ENCODE results near the gene LRRC31. TPM values are rescaled to one million over a fixed set of nuclear protein-coding genes. Genes with fewer than 3 reads are reported as not detected.

LRRC31 gene
- total RNA-seq, 1 donor from 2014 or later, result 0.07 TPM

- Mint-ChIP-seq H3K36me3 (ENCODE audit: low read depth) (peaks cover 56% of the 10 kb centered on the region), H3K9me3 (no peaks in the 10 kb centered on the region), H3K27ac (no peak overlapping the region), H3K27me3 (ENCODE audit: low read depth) (no peaks in the 10 kb centered on the region), H3K4me3 (ENCODE audit: low read depth) (no peak overlapping the region), H3K4me1 (ENCODE audit: low read depth) (peaks cover 15% of the 10 kb centered on the region)
- DNase-seq (ENCODE audit: low spot score), result no peak
- intact Hi-C loops (cut with micrococcal nuclease), result no loop called here
Observed at GRCh38 chr3:169790687-169791429, 78.9 kb downstream of the LRRC31 start.

- Mint-ChIP-seq H3K9me3 (no peaks in the 10 kb centered on the region), H3K27me3 (ENCODE audit: low read depth) (no peaks in the 10 kb centered on the region), H3K36me3 (ENCODE audit: low read depth) (peaks cover 62% of the 10 kb centered on the region), H3K4me1 (ENCODE audit: low read depth) (peaks cover 14% of the 10 kb centered on the region), H3K27ac (no peak overlapping the region), H3K4me3 (ENCODE audit: low read depth) (no peak overlapping the region)
- DNase-seq (ENCODE audit: low spot score), result no peak
- intact Hi-C loops (cut with micrococcal nuclease), result no loop called here
Observed at GRCh38 chr3:169790219-169790618, 79.5 kb downstream of the LRRC31 start.

Other genes with a start within 250 kb of the LRRC31 start
- gene MECOM, start 206.2 kb downstream of the LRRC31 start, total RNA-seq, result not detected in 2 replicates
- gene TERC, start 104.9 kb downstream of the LRRC31 start, total RNA-seq, result 7.0 and 9.8 TPM in 2 replicates
- gene ACTRT3, start 100.4 kb downstream of the LRRC31 start, total RNA-seq, result 1.3 and 1.7 TPM in 2 replicates
- 13.8 and 15.5 TPM in 2 replicates for gene MYNN, start 96.5 kb downstream of the LRRC31 start, total RNA-seq
- gene LRRIQ4, start 57.1 kb downstream of the LRRC31 start, total RNA-seq, result 0.16 TPM in 2 replicates
- gene LRRC34, start 57.0 kb downstream of the LRRC31 start, total RNA-seq, result 5.6 and 5.9 TPM in 2 replicates
- gene SAMD7, start 41.6 kb upstream of the LRRC31 start, total RNA-seq, result not detected in 2 replicates
- 74.2 and 78.4 TPM in 2 replicates for gene SEC62, start 96.9 kb upstream of the LRRC31 start, total RNA-seq
- 7.7 and 9.6 TPM in 2 replicates for gene GPR160, start 168.1 kb upstream of the LRRC31 start, total RNA-seq

Data from activated T-helper 2 cell treated with anti-CD3 and anti-CD28 coated beads, Interferon-gamma antibody, Interleukin-2, Interleukin-4, amounts not matched to agents 10 μg/mL and 5 μg/mL and 100 μg/mL, durations not matched to agents 14 hours and 24 hours and 36 hours (primary cell).